H9 (cell line): ENCODE measurements around the gene UBE2D2. TPM values are rescaled to one million over a fixed set of nuclear protein-coding genes. Genes with fewer than 3 reads are reported as not detected.
A peak's percentile ranks its signal among the peaks of the same experiment; 100 is the strongest.

Experiments used
- DNase-seq: peaks from one replicate; pipeline ENCODE4 v3.0.0-alpha.2; 2017
- H2AFZ ChIP-seq: one replicate; pipeline ENCODE4 v1.6.1; 2013; ENCODE audit warnings: mild to moderate bottlenecking, low read length, control low read depth, moderate library complexity
- H2AK5ac ChIP-seq: 2 replicates; pipeline ENCODE4 v1.6.1; 2013; ENCODE audit warnings: low read length, control low read depth, mixed read lengths; ENCODE audit not compliant: insufficient read length
- H2BK120ac ChIP-seq: one replicate; pipeline ENCODE4 v1.6.1; 2013; ENCODE audit warnings: low read depth, mild to moderate bottlenecking, low read length, control low read depth, inconsistent platforms; ENCODE audit not compliant: poor library complexity, severe bottlenecking
- H2BK12ac ChIP-seq: 2 replicates; pipeline ENCODE4 v1.6.1; 2013; ENCODE audit warnings: low read length, control low read depth, mixed read lengths, low read depth; ENCODE audit not compliant: insufficient read length
- H2BK15ac ChIP-seq: 2 replicates; pipeline ENCODE4 v1.6.1; 2013; ENCODE audit warnings: low read depth, low read length, control low read depth
- H2BK20ac ChIP-seq: one replicate; pipeline ENCODE4 v1.6.1; 2013; ENCODE audit warnings: low read depth, mild to moderate bottlenecking, low read length, control low read depth, inconsistent platforms; ENCODE audit not compliant: poor library complexity, severe bottlenecking
- H2BK5ac ChIP-seq: 2 replicates; pipeline ENCODE4 v1.6.1; 2013; ENCODE audit warnings: low read length, control low read depth, mixed read lengths; ENCODE audit not compliant: insufficient read length
- H3K14ac ChIP-seq: 2 replicates; pipeline ENCODE4 v1.6.1; 2013; ENCODE audit warnings: low read length, control low read depth; ENCODE audit not compliant: insufficient read depth
- H3K18ac ChIP-seq: 2 replicates; pipeline ENCODE4 v1.6.1; 2013; ENCODE audit warnings: low read depth, mild to moderate bottlenecking, mixed read lengths, low read length, control low read depth; ENCODE audit not compliant: insufficient read length
- H3K23ac ChIP-seq: 2 replicates; pipeline ENCODE4 v1.6.1; 2013; ENCODE audit warnings: low read length, control low read depth, mixed read lengths, low read depth; ENCODE audit not compliant: insufficient read length
- H3K23me2 ChIP-seq: 2 replicates; pipeline ENCODE4 v1.6.1; 2013; ENCODE audit warnings: low read depth, mild to moderate bottlenecking, mixed read lengths, low read length, control low read depth; ENCODE audit not compliant: insufficient read length, poor library complexity, severe bottlenecking
- H3K27ac ChIP-seq: 2 replicates; pipeline ENCODE4 v1.5.1; 2013; ENCODE audit warnings: low read length, control low read depth, mixed read lengths, low read depth; ENCODE audit not compliant: insufficient read length
- H3K27me3 ChIP-seq: 2 replicates; pipeline ENCODE4 v1.6.1; 2013; ENCODE audit warnings: low read length, control low read depth, inconsistent platforms; ENCODE audit not compliant: insufficient read depth
- H3K4ac ChIP-seq: 2 replicates; pipeline ENCODE4 v1.6.1; 2013; ENCODE audit warnings: low read depth, mild to moderate bottlenecking, control low read depth, inconsistent platforms, low read length, moderate library complexity
- H3K4me1 ChIP-seq: 2 replicates; pipeline ENCODE4 v1.6.1; 2013; ENCODE audit warnings: low read length, control low read depth, inconsistent platforms; ENCODE audit not compliant: insufficient read depth
- H3K4me2 ChIP-seq: 2 replicates; pipeline ENCODE4 v1.6.1; 2013; ENCODE audit warnings: low read length, control low read depth, mixed read lengths; ENCODE audit not compliant: insufficient read length, insufficient read depth
- H3K56ac ChIP-seq: 2 replicates; pipeline ENCODE4 v1.6.1; 2013; ENCODE audit warnings: low read depth, mild to moderate bottlenecking, mixed read lengths, low read length, control low read depth; ENCODE audit not compliant: insufficient read length
- H3K79me1 ChIP-seq: 2 replicates; pipeline ENCODE4 v1.6.1; 2013; ENCODE audit warnings: low read depth, mild to moderate bottlenecking, moderate library complexity, low read length, control low read depth, inconsistent platforms; ENCODE audit not compliant: insufficient read depth, poor library complexity, severe bottlenecking
- H3K79me2 ChIP-seq: 2 replicates; pipeline ENCODE4 v1.6.1; 2013; ENCODE audit warnings: low read length, control low read depth, inconsistent platforms; ENCODE audit not compliant: insufficient read depth
- H3K9ac ChIP-seq: 2 replicates; pipeline ENCODE4 v1.6.1; 2013; ENCODE audit warnings: low read length, control low read depth, mixed read lengths; ENCODE audit not compliant: insufficient read length; ENCODE audit errors: extremely low read depth
- H3K9me3 ChIP-seq: one replicate; pipeline ENCODE4 v1.6.1; 2013; ENCODE audit warnings: low read depth, low read length, inconsistent platforms; ENCODE audit not compliant: control insufficient read depth
- H3T11ph ChIP-seq: one replicate; pipeline ENCODE4 v1.6.1; 2013; ENCODE audit warnings: mild to moderate bottlenecking, low read length, control low read depth, inconsistent platforms
- H4K20me1 ChIP-seq: one replicate; pipeline ENCODE4 v1.6.1; 2013; ENCODE audit not compliant: control insufficient read depth, insufficient read length, insufficient read depth
- H4K5ac ChIP-seq: 2 replicates; pipeline ENCODE4 v1.6.1; 2013; ENCODE audit warnings: low read depth, mild to moderate bottlenecking, mixed read lengths, low read length, control low read depth; ENCODE audit not compliant: insufficient read length
- H4K8ac ChIP-seq: replicated peaks from 2 replicates; pipeline ENCODE4 v1.6.1; 2013; ENCODE audit warnings: low read length, control low read depth, mixed read lengths, low read depth; ENCODE audit not compliant: insufficient read length
- H4K91ac ChIP-seq: 2 replicates; pipeline ENCODE4 v1.6.1; 2013; ENCODE audit warnings: low read depth, mild to moderate bottlenecking, moderate library complexity, mixed read lengths, low read length, control low read depth; ENCODE audit not compliant: insufficient read length
- H3K27ac Mint-ChIP-seq, 3 experiments: 2 replicates in 2 of 3; 3 replicates in 1 of 3; pipeline ENCODE4 v1.8.0; 2020 to 2021; ENCODE audit warnings: mixed read lengths in 3 of 3, mild to moderate bottlenecking in 1 of 3, moderate library complexity in 1 of 3
- H3K27me3 Mint-ChIP-seq: 2 replicates; pipeline ENCODE4 v1.8.0; 2021; ENCODE audit warnings: low read depth, mild to moderate bottlenecking, moderate library complexity, mixed read lengths
- H3K36me3 Mint-ChIP-seq, 3 experiments: 2 replicates in 2 of 3; 3 replicates in 1 of 3; pipeline ENCODE4 v1.8.0; 2020 to 2021; ENCODE audit warnings: low read depth in 3 of 3, mixed read lengths in 3 of 3; ENCODE audit not compliant: insufficient read depth in 1 of 3
- H3K4me1 Mint-ChIP-seq, 2 experiments: 2 replicates each; pipeline ENCODE4 v1.8.0; 2020; ENCODE audit warnings: mixed read lengths in 2 of 2
- H3K4me3 Mint-ChIP-seq, 2 experiments: 2 replicates in 1 of 2; 3 replicates in 1 of 2; pipeline ENCODE4 v1.8.0; 2020 to 2021; ENCODE audit warnings: mild to moderate bottlenecking in 2 of 2, mixed read lengths in 2 of 2, moderate library complexity in 1 of 2
- H3K9me3 Mint-ChIP-seq, 2 experiments: 2 replicates in 1 of 2; 3 replicates in 1 of 2; pipeline ENCODE4 v1.8.0; 2020; ENCODE audit warnings: mild to moderate bottlenecking in 2 of 2, mixed read lengths in 2 of 2, moderate library complexity in 1 of 2
- WGBS: extraction: QIAGEN DNeasy Blood & Tissue Kit; methylation state at CpG from one replicate; pipeline ENCODE4 v1.1.7; 2013; ENCODE audit warnings: missing lambda C conversion rate, low lambda C conversion rate, mixed read lengths; ENCODE audit not compliant: insufficient read length; ENCODE audit errors: extremely low coverage; 5-methylcytosine and 5-hydroxymethylcytosine counted together
- total RNA-seq: library from RNA; stranded (reverse); gene quantifications from 2 replicates; pipeline ENCODE4 v1.2.1, GENCODE V29; 2021
- TF ChIP-seq, protein P1 (sequence below): fragments of 200-600 bp; sonication (generic); conservative IDR thresholded peaks from 3 replicates; pipeline ENCODE4 v1.8.0; 2021; ENCODE audit warnings: antibody characterized with exemption, mild to moderate bottlenecking

Gene UBE2D2
- total RNA-seq, 1 experiment from 2014 or later: 236 TPM

DNA sequence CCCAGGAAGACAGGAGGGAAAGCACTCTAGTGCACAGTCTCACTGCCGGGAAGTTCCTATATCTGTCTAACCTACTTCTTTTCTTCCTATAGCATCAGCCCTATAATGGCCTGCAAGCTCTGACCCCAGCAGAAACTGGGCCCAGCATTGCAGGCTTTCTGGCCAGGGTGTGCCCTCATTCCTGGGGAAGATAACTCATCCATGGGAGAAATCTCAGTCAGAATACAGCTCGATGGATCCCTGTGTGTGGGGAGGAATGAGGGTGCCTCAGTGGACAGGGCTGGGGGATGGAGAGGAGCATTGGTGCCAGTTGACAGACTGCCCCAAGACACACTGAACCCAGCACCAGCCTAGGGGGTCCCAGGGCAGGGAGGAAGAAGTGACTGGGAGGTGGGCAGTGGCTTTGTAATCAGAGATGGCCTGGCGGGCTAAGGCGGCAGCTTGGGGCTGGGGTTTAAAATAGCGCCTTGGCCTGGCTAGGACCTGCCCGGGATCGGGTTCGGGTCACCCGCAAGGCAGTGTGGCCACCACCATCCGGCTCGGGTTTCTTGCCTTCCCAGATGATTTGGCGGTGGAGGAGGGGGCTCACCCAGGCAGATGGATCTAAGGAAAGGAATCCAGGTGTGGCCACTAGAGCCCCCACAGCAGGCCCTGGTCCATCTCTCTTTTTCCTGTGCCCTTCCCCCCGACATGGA, 79.4 kb downstream of the UBE2D2 start:
- Histone ChIP-seq H3K23ac (no peak overlapping the region), H2AK5ac (no peak overlapping the region), H3K14ac (no peak overlapping the region; the same call in 1 of the 2 replicates), H2BK12ac (no peak overlapping the region), H3K18ac (no peak overlapping the region), H4K8ac (no peak overlapping the region), H2BK120ac (no peak overlapping the region), H4K91ac (no peak overlapping the region), H3K79me1 (no peaks in the 10 kb centered on the region), H3K4me2 (no peak overlapping the region), H3K56ac (no peak overlapping the region), H3K23me2 (no peaks in the 10 kb centered on the region), H3K79me2 (no peaks in the 10 kb centered on the region), H2BK15ac (no peak overlapping the region), H3K27me3 (peaks cover 2% of the 10 kb centered on the region; the same call in 1 of the 2 replicates), H3T11ph (no peak overlapping the region), H2BK20ac (no peak overlapping the region), H3K9me3 (no peaks in the 10 kb centered on the region), H2AFZ (no peak overlapping the region), H2BK5ac (no peak overlapping the region), H3K4me1 (peaks cover 30% of the 10 kb centered on the region; the same call in 1 of the 2 replicates), H4K5ac (no peak overlapping the region), H3K9ac (no peak overlapping the region), H3K4ac (no peak overlapping the region), H3K27ac (no peak overlapping the region), H4K20me1 (no peaks in the 10 kb centered on the region)
- TF ChIP-seq, protein P1, sequence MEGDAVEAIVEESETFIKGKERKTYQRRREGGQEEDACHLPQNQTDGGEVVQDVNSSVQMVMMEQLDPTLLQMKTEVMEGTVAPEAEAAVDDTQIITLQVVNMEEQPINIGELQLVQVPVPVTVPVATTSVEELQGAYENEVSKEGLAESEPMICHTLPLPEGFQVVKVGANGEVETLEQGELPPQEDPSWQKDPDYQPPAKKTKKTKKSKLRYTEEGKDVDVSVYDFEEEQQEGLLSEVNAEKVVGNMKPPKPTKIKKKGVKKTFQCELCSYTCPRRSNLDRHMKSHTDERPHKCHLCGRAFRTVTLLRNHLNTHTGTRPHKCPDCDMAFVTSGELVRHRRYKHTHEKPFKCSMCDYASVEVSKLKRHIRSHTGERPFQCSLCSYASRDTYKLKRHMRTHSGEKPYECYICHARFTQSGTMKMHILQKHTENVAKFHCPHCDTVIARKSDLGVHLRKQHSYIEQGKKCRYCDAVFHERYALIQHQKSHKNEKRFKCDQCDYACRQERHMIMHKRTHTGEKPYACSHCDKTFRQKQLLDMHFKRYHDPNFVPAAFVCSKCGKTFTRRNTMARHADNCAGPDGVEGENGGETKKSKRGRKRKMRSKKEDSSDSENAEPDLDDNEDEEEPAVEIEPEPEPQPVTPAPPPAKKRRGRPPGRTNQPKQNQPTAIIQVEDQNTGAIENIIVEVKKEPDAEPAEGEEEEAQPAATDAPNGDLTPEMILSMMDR: no peak
- H3K27ac Mint-ChIP-seq: no peak overlapping the region
- H3K27me3 Mint-ChIP-seq: peaks cover 29% of the 10 kb centered on the region
- peak; percentile 45 for DNase-seq
- peaks cover 67 to 80% of the 10 kb centered on the region in 2 experiments for H3K4me1 Mint-ChIP-seq
- H3K9me3 Mint-ChIP-seq: no peaks in the 10 kb centered on the region; a peak in 1 of 5 replicates
- WGBS: no CpG with 5 or more reads among the region's 13 CpGs
- peaks cover 0 to 5% (median 0%) of the 10 kb centered on the region in 3 experiments; a peak in 4 of 7 replicates for H3K36me3 Mint-ChIP-seq
- no peak overlapping the region; a peak in 1 of 5 replicates for H3K4me3 Mint-ChIP-seq
